HG03442 (cell line): Measurements from ENCODE around the gene MMP21.

Experiments used
- ATAC-seq: cut with Tn5 transposase; IDR thresholded peaks from one replicate; pipeline ENCODE4 v1.9.1; 2021; ENCODE audit warnings: mild to moderate bottlenecking, moderate library complexity; ENCODE audit not compliant: unreplicated experiment

The MMP21 gene

DNA sequence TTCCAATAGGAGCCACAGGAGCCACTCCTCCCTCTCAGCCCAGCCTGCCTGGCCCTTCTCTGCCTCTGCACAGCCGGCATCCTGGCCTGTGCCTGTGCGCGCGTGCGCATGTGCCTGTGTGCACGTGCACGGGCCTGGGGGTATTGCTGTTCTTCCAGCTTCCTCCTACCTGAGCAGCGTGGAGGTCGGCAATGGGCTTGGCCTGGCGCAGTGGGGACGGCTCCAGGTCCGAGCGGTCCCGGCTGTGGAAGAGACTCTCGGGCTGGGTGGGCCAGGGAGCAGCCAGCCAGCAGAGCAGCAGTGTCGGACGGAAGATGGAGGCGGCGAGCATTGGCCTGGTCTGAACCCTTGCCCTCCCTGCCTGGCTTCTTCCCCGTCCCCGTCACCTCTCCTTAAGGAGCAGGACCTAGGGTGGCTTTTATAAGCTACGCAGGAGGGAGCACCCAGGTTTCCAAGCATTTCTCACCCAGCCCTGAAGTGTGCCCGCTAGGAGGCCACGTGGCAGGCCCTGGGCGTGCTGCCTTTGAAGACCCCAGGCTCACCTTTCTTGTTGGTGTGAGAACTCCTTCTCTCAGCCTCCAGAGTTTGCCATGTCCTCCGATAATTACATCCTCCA lies at the start of gene MMP21:
Gene MMP21, minus strand, starts transcription at position 331 of the 616 bp plus-strand sequence. Its CDS starts 0 bp downstream, at position 331.
- ATAC-seq = no peak

DNA sequence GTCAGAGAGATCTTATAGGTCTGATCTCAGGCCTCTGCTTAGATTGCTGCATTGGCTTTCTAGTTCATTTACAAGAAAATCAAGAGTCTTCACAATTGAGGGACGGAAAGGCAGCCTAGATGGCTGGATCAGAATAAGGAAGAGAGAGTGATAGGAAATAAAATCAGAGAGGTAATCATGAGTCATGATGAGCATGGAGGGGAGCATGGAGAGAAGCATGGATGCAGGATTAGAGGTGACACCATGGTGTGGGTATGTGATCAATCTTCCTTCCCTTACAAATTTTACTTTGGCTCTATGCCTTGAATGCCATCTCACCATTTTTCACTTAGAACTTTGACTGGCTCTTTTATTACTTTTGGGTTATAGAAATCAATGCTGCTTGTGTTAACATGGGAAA lies 49.1 kb upstream of the MMP21 start:
- ATAC-seq = no peak

DNA sequence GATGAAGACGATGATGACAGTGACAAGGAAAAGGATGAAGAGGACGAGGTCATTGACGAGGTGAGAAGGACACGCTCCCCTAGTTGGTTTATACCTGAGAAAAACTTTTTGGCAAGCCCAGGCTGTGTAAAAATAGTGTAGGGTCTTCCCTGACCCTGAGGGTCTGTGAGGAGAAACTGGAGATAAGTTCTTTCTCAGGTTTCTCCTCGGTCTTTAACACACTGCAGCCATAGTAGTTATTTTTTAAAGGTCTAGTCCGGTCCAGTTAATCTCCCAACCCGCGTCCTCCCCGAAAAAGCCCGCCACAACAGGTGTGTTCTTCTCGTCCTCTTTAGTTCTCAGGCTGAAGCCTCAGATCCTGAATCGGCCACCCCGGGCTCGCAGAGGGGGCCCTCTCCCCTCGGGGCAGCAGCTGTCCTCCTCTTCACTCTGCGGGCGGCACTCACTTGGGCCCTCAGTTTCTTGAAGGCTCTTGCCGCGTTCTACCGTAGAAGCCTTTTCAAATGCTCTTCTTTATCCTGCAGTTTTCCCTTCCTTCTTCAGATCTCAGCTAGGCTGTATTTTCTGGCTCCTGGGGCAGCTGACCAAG lies 48.1 kb upstream of the MMP21 start:
- ATAC-seq = no peak

DNA sequence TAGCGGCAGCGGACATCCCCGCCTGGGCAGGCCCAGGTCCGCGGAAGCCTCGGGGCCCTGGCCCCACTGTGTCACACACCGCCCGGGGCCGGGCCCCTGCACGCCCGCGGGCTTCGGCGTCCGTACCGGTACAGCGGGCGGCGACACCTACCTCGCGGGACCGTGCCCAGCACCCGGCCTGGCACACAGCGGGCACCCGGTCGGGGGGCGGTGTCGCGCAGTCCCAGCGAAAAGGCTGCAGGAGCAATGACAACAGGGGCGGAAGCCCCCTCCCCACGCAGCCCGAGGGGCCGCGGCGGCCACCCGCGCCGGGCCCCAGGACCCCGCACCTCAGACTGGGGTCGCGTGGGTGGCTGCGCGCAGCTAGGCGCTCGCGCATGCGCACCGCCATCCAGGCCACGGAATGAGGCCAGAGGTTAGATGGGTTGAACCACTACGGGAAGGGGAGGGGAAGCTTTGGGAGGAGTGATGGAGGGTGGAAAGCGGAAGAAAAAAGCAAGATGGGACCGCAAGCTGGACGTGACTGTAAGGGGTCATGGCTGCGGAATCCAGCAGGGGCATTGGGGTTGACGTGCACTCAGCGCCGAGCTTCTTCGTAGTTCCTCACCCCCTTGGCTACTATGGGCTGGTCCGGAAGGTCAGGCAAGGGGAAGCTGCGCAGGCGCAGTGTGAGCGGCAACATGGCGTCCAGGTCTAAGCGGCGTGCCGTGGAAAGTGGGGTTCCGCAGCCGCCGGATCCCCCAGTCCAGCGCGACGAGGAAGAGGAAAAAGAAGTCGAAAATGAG lies 47.4 kb upstream of the MMP21 start, which contains the start of the genes BCCIP and UROS:
Gene BCCIP, plus strand, starts transcription at position 669 of the 785 bp plus-strand sequence. Its CDS starts 12 bp downstream, at position 681.
Gene UROS, minus strand, starts transcription at position 381 of the 785 bp plus-strand sequence. CDS start 6,759 bp downstream, outside the sequence.
- peak; percentile 72 for ATAC-seq

DNA sequence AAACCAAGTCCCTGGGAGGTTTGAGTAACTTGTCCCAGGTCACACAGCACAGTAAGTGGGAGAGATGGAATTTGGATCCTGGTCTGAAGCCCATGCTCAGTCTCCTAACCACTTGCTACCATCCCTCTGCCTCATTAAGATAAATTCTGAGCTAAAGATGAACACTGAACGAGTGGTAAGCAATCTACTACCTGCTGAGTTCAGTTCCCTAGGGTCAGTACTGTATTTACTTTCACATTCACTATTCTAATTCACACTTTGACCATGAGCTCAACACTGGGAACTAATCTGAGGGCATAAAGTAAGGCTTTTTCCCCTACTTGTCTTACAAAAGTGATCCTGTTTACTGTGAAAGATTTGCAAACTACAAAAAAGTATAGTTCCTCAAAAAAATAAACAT lies 45.1 kb upstream of the MMP21 start:
- peak; percentile 57 for ATAC-seq

DNA sequence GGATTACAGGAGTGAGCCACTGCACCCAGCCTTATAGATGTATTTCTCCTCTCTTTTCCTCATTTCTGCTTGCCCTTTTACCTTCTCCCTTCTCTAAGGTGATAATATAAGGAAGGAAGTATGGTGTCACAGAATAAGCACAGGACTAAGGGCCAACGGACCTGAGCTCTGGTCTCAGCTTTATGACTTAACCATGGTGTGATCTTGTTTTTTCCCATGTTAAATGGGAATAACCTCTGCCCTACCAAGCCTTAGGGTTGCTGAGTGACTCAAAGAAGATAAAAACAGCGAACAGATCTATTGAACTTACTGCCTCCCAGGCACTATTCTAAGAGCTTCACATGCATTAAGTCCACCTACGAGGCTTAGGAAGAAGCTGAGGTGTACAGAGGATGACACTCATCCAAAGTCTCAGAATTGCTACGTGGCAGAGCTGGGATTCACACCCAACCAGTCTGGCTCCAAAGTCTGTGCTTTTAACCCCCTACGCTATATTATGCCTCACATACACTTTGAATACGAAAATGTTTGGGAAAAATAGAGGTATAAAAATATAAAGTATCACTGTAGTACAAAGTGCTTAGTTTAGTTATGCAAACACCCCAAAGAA lies 41.8 kb upstream of the MMP21 start:
- ATAC-seq = no peak

DNA sequence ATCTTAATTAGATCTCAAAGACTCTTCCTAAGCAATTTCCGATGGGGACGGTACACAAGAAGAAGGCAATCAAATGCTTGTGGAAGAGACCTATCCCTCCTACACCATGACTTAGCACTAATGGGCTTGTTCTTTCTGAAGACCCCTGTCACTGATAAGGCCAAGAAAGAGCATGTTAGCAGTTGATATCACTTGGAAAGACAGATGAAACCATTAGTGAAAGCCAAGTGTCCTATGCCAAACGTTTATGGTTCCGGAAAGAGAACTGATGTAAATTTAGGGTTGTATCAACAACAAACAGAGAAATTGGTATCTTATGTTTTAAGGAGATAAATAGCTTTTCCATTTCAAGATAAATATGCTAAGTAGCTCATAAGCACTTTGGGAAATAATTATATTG lies 40.9 kb upstream of the MMP21 start:
- no peak for ATAC-seq

DNA sequence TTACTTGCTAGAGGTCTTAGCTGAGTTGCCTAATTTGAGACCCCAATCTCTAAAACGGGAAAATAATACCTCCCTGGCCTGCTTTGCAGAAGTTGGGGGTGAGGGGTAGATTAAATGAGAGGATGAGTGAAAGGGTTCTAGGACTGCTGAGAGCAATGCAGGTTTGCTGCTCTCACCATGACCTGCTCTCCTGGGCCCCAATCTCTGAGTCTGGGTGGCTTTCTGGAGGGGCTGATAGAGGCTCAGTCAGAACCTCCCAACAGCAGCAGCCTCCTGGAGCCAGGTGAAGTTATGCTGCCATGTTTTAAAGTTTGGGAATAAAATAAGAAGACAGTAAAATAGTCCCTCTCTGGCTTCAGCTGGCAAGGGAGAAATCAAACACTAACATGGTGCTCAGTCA lies 40.1 kb upstream of the MMP21 start:
- ATAC-seq = no peak

DNA sequence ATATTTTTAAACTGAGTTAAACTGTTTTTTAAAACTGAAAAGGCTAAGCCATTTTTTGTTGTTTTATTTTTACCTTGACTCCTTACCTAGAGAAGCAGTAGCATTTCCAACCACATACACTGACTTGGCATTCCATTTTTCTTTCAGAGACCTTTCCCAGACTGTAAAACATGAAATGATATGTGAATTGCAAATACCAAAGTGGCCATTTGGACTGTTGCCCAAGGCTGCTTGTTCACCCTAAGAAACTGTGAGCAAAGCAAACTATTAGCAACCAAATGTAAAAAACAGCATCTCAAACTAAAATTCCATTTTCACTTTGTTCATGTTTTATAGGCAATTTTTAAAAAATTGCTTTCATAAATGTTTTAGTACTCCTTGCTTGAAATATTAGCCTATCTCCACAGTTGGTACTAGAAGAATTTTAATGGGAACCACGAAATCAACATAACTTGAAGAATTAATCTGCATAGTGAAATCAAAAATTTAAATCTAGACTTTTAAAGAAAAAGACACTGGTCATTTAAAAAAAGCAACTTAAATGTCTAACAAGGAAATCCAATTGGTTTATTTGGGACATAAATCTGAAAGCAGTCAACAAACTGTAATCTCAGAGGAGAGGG lies 36.6 kb upstream of the MMP21 start:
- no peak for ATAC-seq

- ATAC-seq = no peak
These were observed 35.6 kb upstream of the MMP21 start for GRCh38 chr10:125811251-125811650.

DNA sequence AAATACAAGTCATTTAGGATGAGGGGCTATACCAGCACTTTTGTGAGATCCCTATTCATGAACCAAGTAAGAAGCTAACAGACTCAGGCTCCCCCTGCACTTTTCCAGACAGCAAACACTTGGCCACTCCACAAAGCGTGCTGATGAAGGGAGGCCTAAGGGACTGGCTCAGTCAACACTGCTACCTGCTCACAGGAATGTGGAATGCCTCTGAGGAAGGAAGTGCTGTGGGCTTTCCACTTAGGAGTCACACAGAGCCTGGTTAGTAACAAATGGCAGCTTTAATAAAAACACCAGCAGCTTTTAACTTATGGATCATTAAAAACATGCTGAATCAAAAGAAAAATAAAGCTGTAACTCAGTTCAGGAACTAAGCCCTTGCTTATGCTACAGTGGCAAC lies 32.4 kb upstream of the MMP21 start:
- ATAC-seq = no peak

- ATAC-seq = no peak
These were observed 27.1 kb upstream of the MMP21 start for GRCh38 chr10:125802739-125803138.

GRCh38 chr10:125802131-125802530 lies 26.5 kb upstream of the MMP21 start:
- ATAC-seq = no peak

- no peak for ATAC-seq
These were observed 26.0 kb upstream of the MMP21 start for GRCh38 chr10:125801574-125801973.

DNA sequence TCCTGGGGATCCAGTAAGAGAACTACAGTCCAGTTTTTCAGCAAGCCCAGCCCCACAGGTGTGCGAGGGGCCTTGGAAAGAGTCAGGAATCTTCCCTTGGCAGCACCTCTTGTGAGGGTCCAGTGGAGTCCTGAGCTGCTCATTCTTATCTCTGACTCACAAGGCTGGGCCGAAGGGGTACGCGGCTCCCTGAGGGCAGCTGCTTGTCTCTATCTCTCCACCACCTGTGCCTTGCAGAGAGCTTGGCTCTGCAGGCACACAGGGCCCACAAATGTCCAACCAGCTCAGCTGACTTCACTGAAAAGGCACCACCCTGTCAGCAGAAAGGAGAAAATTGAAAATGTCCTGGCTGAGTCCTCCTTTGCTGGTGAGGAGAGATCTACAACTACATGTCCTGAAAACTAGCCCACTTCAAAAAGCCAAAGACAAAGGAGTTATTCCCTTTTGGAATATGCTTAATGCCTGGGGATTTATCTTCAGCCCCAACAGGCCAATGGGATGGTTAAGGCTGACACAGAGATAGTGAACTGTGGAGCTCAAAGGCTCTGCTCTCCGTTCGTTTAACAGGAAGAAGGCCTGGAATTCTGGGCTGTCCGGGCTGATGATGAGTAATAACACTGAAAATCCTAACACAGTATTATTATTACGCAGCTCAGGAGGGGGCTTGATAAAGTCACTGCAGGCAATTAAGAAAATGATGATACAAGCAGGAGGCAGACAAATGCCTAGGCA lies 24.0 kb upstream of the MMP21 start:
- no peak for ATAC-seq

DNA sequence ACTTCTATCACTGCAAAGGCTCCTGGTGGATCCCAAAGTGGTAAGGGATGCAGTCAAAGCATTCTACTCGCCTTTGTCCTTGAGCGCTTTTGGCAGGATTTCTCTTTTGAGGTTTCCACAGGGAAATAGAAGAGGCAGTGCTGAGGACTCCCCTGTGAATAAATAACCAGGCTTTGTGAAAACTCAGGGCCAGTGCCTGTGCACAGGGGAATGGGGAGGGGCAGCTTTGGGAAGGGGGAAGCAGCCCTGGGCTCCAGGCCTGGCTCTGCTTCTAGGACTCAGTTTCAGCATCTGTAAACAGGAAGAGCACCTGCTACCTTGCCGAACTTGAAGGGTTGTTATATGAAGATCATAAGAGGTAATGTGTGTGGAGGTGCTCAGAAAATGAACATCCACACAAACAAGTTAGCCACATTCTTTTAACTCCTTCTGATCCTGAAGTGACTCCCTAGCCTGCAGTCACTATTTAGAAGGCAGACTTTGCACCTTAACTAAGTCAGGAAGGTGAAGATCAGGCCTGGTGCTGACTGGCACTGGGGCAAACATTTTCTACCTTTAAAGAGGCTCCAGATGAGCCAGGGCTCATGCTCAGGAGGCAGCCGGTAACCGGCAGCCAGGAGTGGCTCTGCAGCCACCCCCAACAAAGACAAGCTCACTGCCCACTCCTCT lies 22.5 kb upstream of the MMP21 start:
- no peak for ATAC-seq

GRCh38 chr10:125797424-125797823 lies 21.8 kb upstream of the MMP21 start:
- no peak for ATAC-seq

GRCh38 chr10:125795637-125796190 lies 20.1 kb upstream of the MMP21 start:
- no peak for ATAC-seq

- ATAC-seq = no peak
These were observed 19.5 kb upstream of the MMP21 start for GRCh38 chr10:125795128-125795527.
